Measurements from ENCODE around the gene NR4A3. TPM values are rescaled to one million over a fixed set of nuclear protein-coding genes. Genes with fewer than 3 reads are reported as not detected.

Gene NR4A3
- total RNA-seq, 1 donor, result 1.5 TPM

DNA sequence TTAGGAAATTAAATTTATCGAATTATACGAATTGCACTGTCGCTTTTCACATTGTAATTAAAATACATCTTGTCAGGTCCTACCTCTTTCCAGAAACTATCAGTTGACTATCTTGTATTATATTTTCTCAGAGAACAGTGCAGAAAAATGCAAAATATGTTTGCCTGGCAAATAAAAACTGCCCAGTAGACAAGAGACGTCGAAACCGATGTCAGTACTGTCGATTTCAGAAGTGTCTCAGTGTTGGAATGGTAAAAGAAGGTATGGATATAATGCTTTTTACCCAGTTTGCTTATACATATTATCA, 10.8 kb downstream of the NR4A3 start:
- no peak overlapping the region for H3K4me3 ChIP-seq (ENCODE audit: low read depth, low read length)
- no peak for DNase-seq (ENCODE audit: low read depth)
- TF ChIP-seq, protein P1, sequence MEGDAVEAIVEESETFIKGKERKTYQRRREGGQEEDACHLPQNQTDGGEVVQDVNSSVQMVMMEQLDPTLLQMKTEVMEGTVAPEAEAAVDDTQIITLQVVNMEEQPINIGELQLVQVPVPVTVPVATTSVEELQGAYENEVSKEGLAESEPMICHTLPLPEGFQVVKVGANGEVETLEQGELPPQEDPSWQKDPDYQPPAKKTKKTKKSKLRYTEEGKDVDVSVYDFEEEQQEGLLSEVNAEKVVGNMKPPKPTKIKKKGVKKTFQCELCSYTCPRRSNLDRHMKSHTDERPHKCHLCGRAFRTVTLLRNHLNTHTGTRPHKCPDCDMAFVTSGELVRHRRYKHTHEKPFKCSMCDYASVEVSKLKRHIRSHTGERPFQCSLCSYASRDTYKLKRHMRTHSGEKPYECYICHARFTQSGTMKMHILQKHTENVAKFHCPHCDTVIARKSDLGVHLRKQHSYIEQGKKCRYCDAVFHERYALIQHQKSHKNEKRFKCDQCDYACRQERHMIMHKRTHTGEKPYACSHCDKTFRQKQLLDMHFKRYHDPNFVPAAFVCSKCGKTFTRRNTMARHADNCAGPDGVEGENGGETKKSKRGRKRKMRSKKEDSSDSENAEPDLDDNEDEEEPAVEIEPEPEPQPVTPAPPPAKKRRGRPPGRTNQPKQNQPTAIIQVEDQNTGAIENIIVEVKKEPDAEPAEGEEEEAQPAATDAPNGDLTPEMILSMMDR (IDR thresholded peaks at IDR 0.05; ENCODE audit: insufficient read depth, low read length), result no peak

DNA sequence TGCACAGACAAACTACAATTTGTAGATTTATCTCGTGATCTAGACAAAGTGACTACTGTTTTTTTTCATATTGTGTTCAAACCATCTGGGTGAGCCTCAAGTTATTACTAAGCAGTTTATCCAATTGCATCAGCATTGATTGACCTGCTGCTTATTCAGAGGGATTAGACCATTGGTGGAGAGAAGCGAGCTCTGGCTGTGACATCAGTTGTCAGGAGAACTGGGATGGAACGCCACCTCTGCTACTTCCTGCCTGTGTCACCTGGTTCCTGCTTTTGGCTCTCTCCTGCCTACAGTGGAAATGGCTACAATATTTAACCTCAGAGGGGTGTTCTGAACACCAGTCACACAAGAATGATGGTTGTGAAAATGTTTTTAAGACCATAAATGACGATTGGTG, 12.1 kb downstream of the NR4A3 start:
- TF ChIP-seq, protein P1 (IDR thresholded peaks at IDR 0.05; ENCODE audit: insufficient read depth, low read length), result no peak
- no peak overlapping the region for H3K4me3 ChIP-seq (ENCODE audit: low read depth, low read length)
- no peak for DNase-seq (ENCODE audit: low read depth)

DNA sequence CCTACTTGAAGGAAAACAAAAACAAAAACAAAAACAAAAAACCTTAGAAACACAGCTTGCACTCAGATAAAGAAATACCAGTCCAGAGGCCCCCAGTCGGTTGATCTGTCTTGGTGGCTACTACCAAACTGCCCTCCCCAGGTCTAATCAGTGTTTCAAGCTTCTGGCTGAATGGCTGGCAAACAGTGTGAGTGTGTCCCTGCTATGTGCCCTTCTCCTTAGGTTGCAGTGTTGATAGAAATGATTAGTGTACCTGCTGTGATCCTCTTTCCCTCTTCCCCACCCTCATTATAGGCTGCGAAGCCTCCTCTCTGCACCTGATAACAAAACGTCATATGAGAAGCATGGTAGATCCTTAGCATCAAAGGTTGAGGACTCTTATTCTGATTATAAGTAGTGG, 12.8 kb downstream of the NR4A3 start:
- H3K4me3 ChIP-seq (ENCODE audit: low read depth, low read length), result no peak overlapping the region
- TF ChIP-seq, protein P1 (IDR thresholded peaks at IDR 0.05; ENCODE audit: insufficient read depth, low read length), result no peak
- no peak for DNase-seq (ENCODE audit: low read depth)

DNA sequence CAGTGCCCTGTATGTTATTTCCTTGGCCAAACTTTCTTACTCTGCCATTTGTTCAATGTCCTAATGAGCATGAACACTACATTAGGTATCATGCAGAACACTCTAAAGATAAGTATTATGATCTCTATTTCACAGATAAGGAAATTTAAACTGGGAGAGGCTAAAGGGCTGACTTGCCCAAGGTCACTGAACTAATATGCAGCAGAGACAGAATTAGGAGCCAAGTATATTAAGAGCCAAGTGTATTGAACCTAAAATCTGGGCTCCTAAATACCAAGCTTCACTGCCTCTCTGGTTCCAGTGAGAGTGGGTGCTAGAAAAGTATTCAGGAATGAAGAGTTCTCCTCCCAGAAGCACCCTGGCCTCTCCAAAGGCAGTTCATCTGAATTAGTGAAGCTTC, 13.5 kb downstream of the NR4A3 start:
- no peak overlapping the region for H3K4me3 ChIP-seq (ENCODE audit: low read depth, low read length)
- no peak for DNase-seq (ENCODE audit: low read depth)
- TF ChIP-seq, protein P1 (IDR thresholded peaks at IDR 0.05; ENCODE audit: insufficient read depth, low read length), result no peak

DNA sequence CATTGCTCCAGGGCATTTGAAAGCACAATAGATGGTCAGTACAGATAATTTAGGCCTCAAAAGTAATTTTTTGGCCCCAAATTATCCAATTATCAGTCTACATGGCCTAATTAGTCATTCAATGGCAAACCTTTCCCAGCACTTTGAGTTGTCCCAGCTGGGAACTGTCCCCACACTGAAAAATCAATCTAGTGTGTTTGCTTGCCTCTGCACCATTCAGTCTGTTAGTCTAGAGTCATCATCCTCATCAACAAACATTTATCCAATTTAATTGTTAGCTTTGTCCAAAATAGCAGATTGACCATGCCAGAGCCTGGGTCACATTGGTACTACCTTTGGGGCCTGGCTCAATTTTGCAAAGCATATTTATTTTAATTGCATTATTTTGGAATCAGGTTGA, 13.9 kb downstream of the NR4A3 start:
- no peak overlapping the region for H3K4me3 ChIP-seq (ENCODE audit: low read depth, low read length)
- TF ChIP-seq, protein P1 (IDR thresholded peaks at IDR 0.05; ENCODE audit: insufficient read depth, low read length), result no peak
- DNase-seq (ENCODE audit: low read depth), result no peak

DNA sequence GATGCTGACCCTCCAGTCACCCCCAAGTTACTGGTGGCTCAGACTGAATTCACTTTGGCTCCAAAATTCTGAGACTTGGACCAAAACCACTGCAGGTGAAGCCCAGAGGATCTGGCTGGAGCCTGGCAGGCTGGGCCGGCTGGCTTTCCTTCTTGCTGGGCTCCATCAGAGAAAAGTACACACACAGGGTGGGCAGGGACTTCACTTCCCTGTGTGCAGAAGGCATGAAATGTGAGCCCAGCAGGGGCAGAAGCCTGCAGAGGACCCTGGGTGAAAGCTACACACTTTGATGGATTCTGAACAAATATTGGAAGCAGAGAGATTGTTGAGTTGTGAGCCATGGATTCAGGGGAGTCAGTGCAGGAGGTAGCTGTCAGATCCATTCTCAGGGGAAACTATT, 18.4 kb downstream of the NR4A3 start:
- no peak for DNase-seq (ENCODE audit: low read depth)
- H3K4me3 ChIP-seq (ENCODE audit: low read depth, low read length), result no peak overlapping the region
- TF ChIP-seq, protein P1 (IDR thresholded peaks at IDR 0.05; ENCODE audit: insufficient read depth, low read length), result no peak

DNA sequence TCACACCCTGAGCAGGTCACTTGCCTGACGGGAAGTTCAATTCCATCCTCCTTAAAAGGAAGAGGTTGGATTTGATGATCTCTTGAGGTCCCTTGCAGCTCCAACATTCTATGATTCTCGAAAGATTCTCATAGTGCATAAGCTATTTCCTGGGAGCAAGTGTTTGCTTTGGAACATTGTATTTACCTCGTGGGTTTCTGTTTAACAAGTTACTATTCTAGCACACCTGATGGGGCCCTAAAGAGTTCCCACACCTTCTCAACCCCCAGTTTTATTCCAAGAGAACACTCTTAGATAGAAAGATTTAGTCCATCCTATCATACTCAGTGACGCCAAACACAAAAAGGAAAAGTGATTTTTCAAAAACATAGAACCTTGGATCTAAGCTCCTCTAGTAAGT, 23.4 kb downstream of the NR4A3 start:
- DNase-seq (ENCODE audit: low read depth), result no peak
- TF ChIP-seq, protein P1 (IDR thresholded peaks at IDR 0.05; ENCODE audit: insufficient read depth, low read length), result no peak
- no peak overlapping the region for H3K4me3 ChIP-seq (ENCODE audit: low read depth, low read length)
